NCI-H82 treated with DMSO at 0.1 percent for 48 hours (cell line): ENCODE results near the gene HOMER3.
"Not testable (repeated sequence)": the region's sequence is repeated elsewhere in the genome, so short reads cannot be mapped to it uniquely, and the experiment has no call there.

Experiments used
- DNase-seq: peaks from one replicate; lab custom pipeline; 2025; ENCODE audit not compliant: unreplicated experiment; lab: John Stamatoyannopoulos, UW

HOMER3 gene

DNA sequence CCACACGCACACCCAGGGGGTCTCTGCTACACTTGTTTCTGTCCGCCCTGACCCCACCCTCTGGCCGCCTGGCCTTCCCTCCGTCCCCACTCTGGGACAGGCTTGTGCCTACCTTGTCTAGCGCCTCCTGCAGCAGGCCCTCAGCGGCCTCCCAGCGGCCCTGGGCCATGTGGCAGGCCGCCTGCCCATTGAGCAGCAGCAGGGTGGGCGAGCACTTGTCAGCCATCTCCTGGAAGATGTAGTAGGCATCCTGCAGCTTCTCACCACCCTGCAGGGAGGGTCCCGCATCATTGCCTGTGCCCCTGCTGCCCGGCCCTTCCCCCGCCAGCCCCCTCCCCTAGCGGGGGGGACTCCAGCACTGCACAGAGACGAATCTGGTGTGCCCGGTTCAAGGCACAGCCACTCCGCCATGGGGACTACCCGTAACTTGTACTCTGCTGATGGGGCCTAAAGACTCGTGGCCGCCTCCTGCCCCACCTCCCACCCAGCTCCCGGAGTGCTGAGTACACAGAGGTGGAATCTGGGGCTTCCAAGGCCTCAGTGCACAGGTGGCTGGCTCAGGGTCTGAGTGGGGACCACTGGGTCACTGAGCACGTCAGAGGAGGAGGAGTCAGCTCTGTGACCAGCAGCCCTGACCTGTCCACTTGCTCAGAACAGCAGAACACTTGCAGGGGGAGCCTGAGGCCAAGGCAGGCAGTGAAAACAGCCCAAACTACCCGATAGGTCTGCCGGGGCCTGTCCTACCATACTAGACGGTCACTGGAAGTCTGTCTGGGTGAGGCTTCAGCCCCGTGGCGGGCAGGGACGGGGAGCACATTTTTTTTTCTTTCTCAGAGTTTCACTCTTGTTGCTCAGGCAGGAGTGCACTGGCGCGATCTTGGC, 37.6 kb downstream of the HOMER3 start:
- DNase-seq = no peak

DNA sequence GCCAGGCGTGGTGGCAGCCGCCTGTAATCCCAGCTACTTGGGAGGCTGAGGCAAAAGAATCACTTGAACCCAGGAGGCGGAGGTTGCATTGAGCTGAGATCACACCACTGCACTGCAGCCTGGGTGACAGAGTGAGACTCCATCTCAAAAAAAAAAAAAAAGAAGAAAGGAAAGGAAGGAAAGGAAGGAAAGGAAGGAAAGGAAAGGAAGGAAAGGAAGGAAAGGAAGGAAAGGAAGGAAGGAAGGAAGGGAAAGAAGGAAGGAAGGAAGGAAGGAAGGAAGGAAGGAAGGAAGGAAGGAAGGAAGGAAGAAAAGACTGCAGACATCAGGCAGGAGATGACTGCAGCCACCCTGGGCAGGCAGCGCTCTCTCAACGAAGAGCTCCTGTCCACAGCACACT, 38.5 kb downstream of the HOMER3 start:
- DNase-seq = not testable (repeated sequence)

- DNase-seq = no peak
Observed at GRCh38 chr19:18901491-18901890, 39.5 kb downstream of the HOMER3 start.

GRCh38 chr19:18900700-18901481, 40.1 kb downstream of the HOMER3 start:
- no peak for DNase-seq

DNA sequence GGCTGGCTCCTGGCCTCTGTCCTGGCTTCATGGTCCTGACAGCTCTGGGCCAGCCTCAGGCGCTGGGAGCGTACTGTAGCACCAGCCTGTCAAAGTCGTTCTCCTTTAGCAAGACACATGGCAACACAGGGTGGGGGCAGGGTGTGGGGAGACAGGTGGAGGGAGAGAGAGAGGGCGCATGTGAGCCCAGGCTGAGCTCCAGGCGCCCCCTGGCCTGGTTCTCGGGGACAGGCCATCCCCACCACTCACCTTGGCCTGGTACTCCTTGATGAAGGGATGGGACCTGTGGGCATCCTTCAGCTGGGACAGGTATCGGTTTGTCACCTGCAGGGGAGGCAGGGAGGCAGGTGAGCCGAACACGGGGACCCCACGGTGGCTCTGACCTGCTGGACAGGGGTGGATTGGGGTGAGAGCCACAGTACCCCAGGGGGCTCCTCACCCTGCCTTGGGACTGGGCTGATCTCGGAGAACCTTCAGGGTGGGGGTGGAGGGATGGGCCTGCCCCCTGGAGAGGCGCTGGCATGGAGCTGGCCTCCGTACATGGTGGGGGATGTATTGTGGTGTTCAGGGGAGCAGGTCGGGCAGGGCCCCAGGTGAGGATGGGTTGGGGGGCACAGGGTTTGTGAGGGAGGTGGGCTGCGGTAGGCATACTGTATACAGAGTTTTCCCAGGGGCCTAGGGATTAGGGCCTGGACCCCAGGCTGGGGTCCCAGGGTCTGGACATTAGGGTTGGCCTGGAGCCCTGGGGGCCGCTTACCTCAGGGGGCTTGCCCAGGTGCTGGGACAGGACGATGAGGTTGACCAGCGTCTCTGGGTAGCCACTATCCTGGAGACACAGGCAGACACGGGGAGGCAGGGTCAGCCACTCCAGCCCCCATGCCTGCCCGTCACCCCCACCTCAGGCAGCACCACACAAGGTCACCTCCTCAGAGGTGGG, 41.1 kb downstream of the HOMER3 start:
- no peak for DNase-seq

- no peak for DNase-seq
Observed at GRCh38 chr19:18898607-18899408, 42.2 kb downstream of the HOMER3 start.

- DNase-seq = no peak
Observed at GRCh38 chr19:18898081-18898606, 42.9 kb downstream of the HOMER3 start.

DNA sequence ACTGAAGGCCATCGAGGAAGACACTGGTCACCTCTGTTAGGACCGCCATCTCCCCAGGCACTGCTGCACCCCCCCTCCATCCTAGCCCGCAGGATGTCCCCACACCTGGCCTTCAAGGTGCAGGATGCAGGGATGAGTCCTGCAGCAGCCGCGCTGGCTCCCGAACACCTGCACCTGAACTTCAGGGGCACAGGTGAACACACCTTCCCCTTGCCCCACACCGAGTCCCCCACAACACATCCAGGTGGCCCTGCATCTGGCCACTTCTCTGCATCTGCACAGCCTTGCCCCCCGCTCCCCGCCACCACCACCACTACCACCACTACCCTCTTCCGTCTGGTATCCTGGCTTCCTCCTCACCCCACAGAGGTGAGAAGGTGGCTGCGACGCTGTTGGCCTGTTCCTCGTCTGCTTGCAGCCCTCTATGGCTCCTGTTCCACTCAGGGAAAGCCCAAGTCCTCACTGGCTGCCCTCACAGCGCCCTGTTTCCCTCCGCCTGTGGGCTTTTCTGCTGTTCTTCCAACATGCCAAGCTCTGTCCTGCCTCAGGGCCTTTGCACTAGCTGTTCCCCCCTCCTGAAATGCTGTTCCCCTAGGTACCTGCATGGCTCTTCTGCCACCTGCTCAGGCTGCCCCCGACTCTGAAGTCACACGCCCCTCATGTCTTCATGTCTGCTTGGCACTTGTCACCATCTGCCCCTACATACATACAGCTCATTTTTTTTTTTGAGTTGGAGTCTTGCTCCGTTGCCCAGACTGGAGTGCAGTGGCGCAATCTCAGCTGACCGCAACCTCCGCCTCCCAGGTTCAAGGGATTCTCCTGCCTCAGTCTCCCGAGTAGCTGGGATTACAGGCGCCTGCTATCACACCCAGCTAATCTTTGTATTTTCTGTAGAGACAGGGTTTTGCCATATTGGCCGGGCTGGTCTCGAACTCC, 43.7 kb downstream of the HOMER3 start:
- DNase-seq = no peak

DNA sequence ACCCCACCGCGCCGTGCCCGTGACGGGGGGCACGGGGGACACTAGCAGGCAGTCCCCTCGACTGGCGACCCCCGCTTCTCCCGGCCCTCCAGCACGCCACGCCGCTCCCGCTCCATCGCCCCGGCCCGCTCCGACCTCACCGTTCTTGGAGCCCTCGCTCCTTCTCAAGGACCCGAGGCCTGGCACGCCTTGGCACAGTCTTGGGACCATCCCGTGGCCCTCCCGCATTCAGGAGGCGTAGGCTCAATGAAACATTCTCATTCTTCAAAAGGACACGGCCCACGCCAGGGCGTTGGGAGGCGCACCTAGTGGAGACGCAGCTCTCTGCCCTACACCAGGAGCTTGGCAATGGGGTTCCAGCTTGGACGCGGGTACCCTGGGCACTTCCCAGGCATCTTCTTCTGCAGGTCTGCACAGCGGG, 44.6 kb downstream of the HOMER3 start:
- no peak for DNase-seq

DNA sequence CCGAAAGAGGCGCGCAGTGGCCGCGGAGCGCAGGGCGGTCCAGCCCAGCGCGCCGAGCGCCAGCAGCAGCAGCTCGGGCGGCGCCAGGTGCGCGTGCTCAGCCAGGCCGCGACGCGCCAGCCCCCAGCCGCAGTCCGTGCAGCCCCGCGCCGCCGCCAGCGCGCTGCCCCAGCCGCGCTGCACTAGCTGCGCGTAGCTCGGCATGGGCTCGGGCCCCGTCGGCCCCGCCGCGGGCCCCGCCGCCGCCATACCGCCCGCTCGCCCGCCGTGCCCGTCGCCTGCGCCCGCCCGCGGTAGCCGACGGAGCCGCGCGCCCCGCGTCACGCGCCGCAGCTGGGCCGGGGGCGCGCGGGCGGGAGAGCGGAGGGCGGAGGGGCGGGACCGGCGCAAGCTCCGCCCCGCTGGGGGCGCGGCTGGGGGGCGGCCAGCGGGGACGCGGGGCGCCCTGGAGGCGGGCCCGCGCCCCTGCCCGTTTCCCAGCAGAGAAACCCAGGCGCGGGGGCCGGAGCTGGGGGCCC, 45.1 kb downstream of the HOMER3 start, which contains the start of gene CERS1:
CERS1 (minus strand) TSS at position 335 of the 518 bp plus-strand sequence; CDS start at position 249, 86 bp downstream.
- DNase-seq = no peak

GRCh38 chr19:18895038-18895823, 45.8 kb downstream of the HOMER3 start:
- DNase-seq = peak; percentile 66

GRCh38 chr19:18894254-18895037, 46.6 kb downstream of the HOMER3 start:
- peak; percentile 66 for DNase-seq

- DNase-seq = no peak
Observed at GRCh38 chr19:18893587-18894253, 47.3 kb downstream of the HOMER3 start.

DNA sequence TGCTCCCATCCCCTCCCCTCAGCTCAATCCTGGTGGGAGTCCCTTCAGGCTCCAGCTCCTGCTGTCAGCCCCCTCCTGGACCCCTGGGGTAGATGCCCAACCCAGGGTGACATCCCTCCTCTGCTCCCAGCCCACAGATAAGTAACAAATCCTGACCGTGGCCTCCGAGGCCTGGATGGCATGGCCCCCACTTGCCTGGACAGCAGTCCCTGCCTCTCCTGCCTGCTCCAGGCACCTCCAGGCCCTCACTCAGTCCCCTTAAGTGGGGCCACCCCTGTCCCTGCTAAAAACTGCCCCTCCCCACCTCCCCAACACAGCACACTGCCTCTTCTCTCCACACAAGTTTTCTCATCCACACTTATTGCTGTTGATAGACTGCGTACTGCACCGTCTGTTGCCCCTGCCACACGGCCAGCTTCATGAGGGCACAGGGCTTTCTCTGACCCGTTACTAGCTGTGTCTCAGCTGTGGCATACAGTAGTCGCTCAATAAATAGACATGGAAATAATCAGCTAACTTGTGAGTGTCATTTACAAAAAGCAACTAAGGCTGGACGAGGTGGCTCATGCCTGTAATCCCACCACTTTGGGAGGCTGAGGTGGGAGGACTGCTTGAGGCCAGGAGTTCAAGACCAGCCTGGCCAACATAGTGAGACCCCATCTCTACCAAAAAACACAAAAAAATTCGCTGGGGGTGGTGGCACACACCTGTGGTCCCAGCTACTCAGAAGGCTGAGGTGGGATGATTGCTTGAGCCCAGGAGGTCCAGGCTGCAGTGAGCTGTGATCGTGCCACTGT, 50.9 kb downstream of the HOMER3 start:
- no peak for DNase-seq

GRCh38 chr19:18886972-18887371, 54.0 kb downstream of the HOMER3 start:
- DNase-seq = no peak
